ENCODE results near the gene PPP2R2D. TPM values are rescaled to one million over a fixed set of nuclear protein-coding genes. Genes with fewer than 3 reads are reported as not detected.

The PPP2R2D gene
- total RNA-seq, 1 donor from 2014 or later, result 36.9 TPM

- Mint-ChIP-seq H3K27ac (ENCODE audit: unreplicated experiment) (no peak overlapping the region), H3K9me3 (ENCODE audit: unreplicated experiment) (no peaks in the 10 kb centered on the region), H3K36me3 (ENCODE audit: low read depth, unreplicated experiment) (peaks cover 20% of the 10 kb centered on the region), H3K4me3 (ENCODE audit: unreplicated experiment) (no peak overlapping the region), H3K27me3 (ENCODE audit: unreplicated experiment) (peaks cover 8% of the 10 kb centered on the region), H3K4me1 (ENCODE audit: unreplicated experiment) (peaks cover 61% of the 10 kb centered on the region)
- no peak for TF ChIP-seq CTCF (IDR thresholded peaks at IDR 0.05; ENCODE audit: unreplicated experiment)
- no peak for DNase-seq (ENCODE audit: low spot score)
These were observed 24.9 kb downstream of the PPP2R2D start for GRCh38 chr10:131925716-131926115.

- peaks cover 63% of the 10 kb centered on the region for H3K4me1 Mint-ChIP-seq (ENCODE audit: unreplicated experiment)
- no peak for DNase-seq (ENCODE audit: low spot score)
- no peak for TF ChIP-seq CTCF (IDR thresholded peaks at IDR 0.05; ENCODE audit: unreplicated experiment)
- peaks cover 20% of the 10 kb centered on the region for H3K36me3 Mint-ChIP-seq (ENCODE audit: low read depth, unreplicated experiment)
- no peaks in the 10 kb centered on the region for H3K9me3 Mint-ChIP-seq (ENCODE audit: unreplicated experiment)
- no peak overlapping the region for H3K27ac Mint-ChIP-seq (ENCODE audit: unreplicated experiment)
- peaks cover 8% of the 10 kb centered on the region for H3K27me3 Mint-ChIP-seq (ENCODE audit: unreplicated experiment)
- H3K4me3 Mint-ChIP-seq (ENCODE audit: unreplicated experiment), result peak overlapping the region; percentile 34
These were observed 25.4 kb downstream of the PPP2R2D start for GRCh38 chr10:131926253-131926652.

- TF ChIP-seq CTCF (IDR thresholded peaks at IDR 0.05; ENCODE audit: unreplicated experiment), result no peak
- Mint-ChIP-seq H3K9me3 (ENCODE audit: unreplicated experiment) (no peaks in the 10 kb centered on the region), H3K27me3 (ENCODE audit: unreplicated experiment) (peaks cover 8% of the 10 kb centered on the region), H3K27ac (ENCODE audit: unreplicated experiment) (no peak overlapping the region), H3K36me3 (ENCODE audit: low read depth, unreplicated experiment) (peaks cover 20% of the 10 kb centered on the region), H3K4me1 (ENCODE audit: unreplicated experiment) (peaks cover 62% of the 10 kb centered on the region), H3K4me3 (ENCODE audit: unreplicated experiment) (peak overlapping the region; percentile 34)
- DNase-seq (ENCODE audit: low spot score), result no peak
These were observed 26.2 kb downstream of the PPP2R2D start for GRCh38 chr10:131926743-131927595.

GRCh38 chr10:131928248-131929095 is 27.7 kb downstream of the PPP2R2D start:
- H3K9me3 Mint-ChIP-seq (ENCODE audit: unreplicated experiment), result no peaks in the 10 kb centered on the region
- H3K4me3 Mint-ChIP-seq (ENCODE audit: unreplicated experiment), result peak overlapping the region; percentile 10
- H3K4me1 Mint-ChIP-seq (ENCODE audit: unreplicated experiment), result peaks cover 57% of the 10 kb centered on the region
- H3K36me3 Mint-ChIP-seq (ENCODE audit: low read depth, unreplicated experiment), result peaks cover 20% of the 10 kb centered on the region
- no peak for TF ChIP-seq CTCF (IDR thresholded peaks at IDR 0.05; ENCODE audit: unreplicated experiment)
- H3K27me3 Mint-ChIP-seq (ENCODE audit: unreplicated experiment), result peaks cover 8% of the 10 kb centered on the region
- DNase-seq (ENCODE audit: low spot score), result no peak
- peak overlapping the region; percentile 83 for H3K27ac Mint-ChIP-seq (ENCODE audit: unreplicated experiment)

All from endothelial cell (in vitro differentiated cells).